ENCODE results near the gene CXCR3.
"Not testable (repeated sequence)": the region's sequence is repeated elsewhere in the genome, so short reads cannot be mapped to it uniquely, and the experiment has no call there.

CXCR3 gene

GRCh38 chrX:71579990-71580380 lies 38.3 kb downstream of the CXCR3 start:
- Mint-ChIP-seq H3K4me3 (no peak overlapping the region), H3K4me1 (no peaks in the 10 kb centered on the region), H3K9me3 (peaks cover 34% of the 10 kb centered on the region), H3K27ac (no peak overlapping the region), H3K36me3 (ENCODE audit: low read depth) (peaks cover 31% of the 10 kb centered on the region), H3K27me3 (ENCODE audit: low read depth, poor library complexity) (no peaks in the 10 kb centered on the region)
- TF ChIP-seq CTCF (IDR thresholded peaks at IDR 0.05) = no peak
- no peak for DNase-seq

DNA sequence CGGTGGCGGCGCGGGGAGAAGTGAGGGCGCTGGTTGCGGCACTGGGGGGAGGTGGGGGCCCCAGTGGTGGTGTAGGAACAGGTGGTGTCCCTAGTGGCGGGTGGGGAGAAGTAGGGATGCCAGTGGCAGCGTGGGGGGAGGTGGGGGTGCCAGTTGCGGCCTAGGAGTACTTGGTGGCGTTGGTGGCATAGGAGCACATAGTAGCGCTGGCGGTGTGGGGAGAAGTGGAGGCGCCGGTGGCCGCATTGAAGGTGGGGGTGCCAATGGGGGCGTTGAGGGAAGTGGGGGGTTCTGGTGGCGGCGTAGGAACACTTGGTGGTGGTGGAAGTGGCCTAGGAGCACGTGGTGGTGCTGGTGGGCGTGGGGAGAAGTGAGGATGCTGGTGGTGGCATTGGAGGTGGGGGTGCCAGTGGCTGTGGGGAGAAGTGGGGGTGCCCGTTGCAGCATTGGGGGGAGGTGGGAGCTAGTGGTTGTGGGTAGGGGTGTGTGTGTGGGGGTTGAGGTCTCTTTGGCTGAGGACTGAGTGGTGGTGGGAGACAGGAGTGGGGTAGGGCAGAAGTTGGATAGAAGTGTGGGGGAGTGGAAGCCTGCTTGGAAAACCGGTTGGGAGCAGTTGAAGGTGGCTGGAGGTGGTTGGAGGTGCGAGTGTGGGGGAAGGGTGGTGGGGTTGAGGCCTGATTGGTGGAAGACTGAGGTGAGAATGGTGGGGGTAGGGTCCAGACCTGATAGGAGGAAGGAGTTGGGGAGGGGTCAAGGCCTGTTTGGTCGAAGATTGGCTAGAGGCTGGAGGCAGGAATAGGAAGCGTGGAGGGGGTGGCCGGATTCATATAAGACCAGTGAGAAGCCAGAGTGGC lies 38.9 kb downstream of the CXCR3 start:
- Mint-ChIP-seq H3K9me3 (peaks cover 33% of the 10 kb centered on the region), H3K4me3 (no peak overlapping the region), H3K27ac (no peak overlapping the region), H3K36me3 (ENCODE audit: low read depth) (peaks cover 38% of the 10 kb centered on the region), H3K27me3 (ENCODE audit: low read depth, poor library complexity) (no peaks in the 10 kb centered on the region), H3K4me1 (no peaks in the 10 kb centered on the region)
- no peak for DNase-seq
- no peak for TF ChIP-seq CTCF (IDR thresholded peaks at IDR 0.05)

DNA sequence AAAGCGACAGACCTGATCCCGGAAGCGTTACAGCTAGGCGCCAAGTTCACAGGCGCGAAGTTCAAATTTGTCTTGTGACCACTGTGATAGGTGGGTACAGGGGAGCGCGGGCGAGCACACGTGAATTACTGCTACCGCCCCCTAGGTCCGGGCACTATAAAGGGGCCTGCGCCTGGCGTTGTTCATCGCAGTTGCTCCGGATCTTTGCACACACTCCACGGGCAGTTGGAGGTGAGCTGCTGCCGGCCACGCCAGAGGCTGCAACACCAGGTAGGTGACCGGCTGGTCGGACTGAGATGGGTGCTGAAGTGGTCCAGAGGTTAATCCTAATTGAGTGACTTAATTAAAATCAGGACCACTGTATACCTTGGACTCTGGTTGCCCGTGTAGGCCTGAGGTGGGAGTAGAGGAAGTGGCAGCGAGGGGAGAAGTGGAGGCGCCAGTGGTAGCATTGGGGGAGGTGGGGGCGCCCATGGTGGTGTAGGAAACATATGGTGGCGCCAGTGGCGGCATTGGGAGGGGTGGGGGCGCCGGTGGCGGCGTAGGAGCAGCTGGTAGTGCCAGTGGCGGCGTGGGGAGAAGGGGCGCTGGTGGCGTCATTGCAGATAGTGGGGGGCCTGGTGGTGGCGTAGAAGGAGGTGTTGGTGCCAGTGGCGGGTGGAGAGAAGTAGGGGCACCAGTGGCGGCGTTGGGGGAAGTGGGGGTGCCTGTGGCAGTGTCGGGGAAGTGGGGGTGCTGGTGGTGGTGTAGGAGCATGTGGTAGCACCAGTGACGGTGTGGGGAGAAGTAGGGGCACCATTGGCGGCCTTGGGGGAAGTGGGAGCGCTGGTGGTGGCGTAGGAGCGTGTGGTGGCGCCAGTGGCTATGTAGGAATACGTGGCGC lies 39.8 kb downstream of the CXCR3 start, which contains the start of gene GCNA:
Gene GCNA (plus strand): TSS at position 185 of the 883 bp plus-strand sequence. CDS start 2,385 bp downstream, outside the sequence.
- Mint-ChIP-seq H3K4me1 (no peaks in the 10 kb centered on the region), H3K9me3 (peaks cover 40% of the 10 kb centered on the region), H3K27ac (peak within 1 kb of the TSS; percentile 68), H3K36me3 (ENCODE audit: low read depth) (peaks cover 46% of the 10 kb centered on the region), H3K27me3 (ENCODE audit: low read depth, poor library complexity) (no peaks in the 10 kb centered on the region), H3K4me3 (no peak within 1 kb of the TSS)
- no peak for DNase-seq
- no peak for TF ChIP-seq CTCF (IDR thresholded peaks at IDR 0.05)

DNA sequence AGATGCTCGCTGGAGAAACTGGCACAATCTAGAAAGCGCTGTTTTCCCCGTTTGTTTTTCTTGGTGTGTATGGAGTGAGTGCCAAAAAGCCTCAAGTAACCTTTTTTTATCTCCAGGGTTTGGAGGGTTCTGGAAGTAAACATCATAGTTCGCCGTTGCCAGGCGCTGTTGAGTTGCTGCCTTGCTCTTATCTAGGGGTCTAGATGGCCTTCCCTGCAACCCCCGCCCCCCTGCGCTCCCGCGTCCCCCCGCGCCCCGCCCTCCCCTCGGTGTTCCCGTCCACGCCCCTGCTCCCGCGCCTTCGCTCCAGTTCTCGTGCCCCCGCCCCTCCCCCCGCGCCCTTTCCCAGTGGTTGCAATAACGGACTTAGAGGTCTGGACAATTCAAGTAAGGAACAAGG lies 40.6 kb downstream of the CXCR3 start:
- Mint-ChIP-seq H3K27ac (no peak overlapping the region), H3K4me3 (no peak overlapping the region), H3K27me3 (ENCODE audit: low read depth, poor library complexity) (no peaks in the 10 kb centered on the region), H3K9me3 (peaks cover 46% of the 10 kb centered on the region), H3K4me1 (no peaks in the 10 kb centered on the region), H3K36me3 (ENCODE audit: low read depth) (peaks cover 48% of the 10 kb centered on the region)
- no peak for TF ChIP-seq CTCF (IDR thresholded peaks at IDR 0.05)
- no peak for DNase-seq

DNA sequence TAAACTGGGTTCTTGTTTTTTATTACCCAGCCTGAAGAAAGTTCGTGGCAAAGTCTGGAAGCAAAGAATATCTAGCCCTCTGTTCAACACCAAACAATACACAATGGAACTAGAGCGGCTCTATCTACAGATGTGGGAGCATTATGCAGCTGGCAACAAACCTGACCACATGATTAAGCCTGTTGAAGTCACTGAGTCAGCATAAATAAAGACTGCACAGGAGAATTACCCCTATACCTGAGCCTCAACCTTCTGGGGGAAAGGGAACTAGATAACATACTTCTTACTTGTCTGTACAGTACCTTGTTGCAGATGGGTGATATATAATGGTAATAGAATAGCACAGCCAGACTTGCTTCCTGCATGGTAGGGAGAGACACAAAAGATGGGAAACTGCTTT lies 44.7 kb downstream of the CXCR3 start:
- Mint-ChIP-seq H3K9me3 (peaks cover 46% of the 10 kb centered on the region), H3K36me3 (ENCODE audit: low read depth) (peaks cover 64% of the 10 kb centered on the region), H3K27ac (no peak overlapping the region), H3K4me1 (no peaks in the 10 kb centered on the region), H3K4me3 (no peak overlapping the region), H3K27me3 (ENCODE audit: low read depth, poor library complexity) (no peaks in the 10 kb centered on the region)
- DNase-seq = no peak
- no peak for TF ChIP-seq CTCF (IDR thresholded peaks at IDR 0.05)

DNA sequence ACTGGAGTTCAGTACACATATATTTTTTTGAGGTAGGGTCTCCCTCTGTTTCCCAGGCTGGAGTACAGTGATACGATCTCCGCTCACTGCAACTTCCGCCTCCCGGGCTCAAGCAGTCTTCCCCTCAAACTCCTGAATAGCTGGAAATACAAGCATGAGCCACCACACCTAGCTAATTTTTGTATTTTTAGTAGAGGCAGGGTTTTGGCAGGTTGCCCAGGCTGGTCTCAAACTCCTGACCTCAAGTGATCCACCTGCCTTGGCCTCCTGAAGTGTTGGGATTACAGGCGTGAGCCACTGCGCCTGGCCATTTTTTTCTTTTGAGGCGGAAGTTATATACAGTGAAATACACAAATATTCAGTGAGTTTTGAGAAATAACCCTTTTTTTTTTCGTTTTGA lies 46.9 kb downstream of the CXCR3 start:
- Mint-ChIP-seq H3K36me3 (ENCODE audit: low read depth) (peaks cover 70% of the 10 kb centered on the region), H3K9me3 (peaks cover 45% of the 10 kb centered on the region)
- not testable (repeated sequence) for H3K4me1 Mint-ChIP-seq; H3K27ac Mint-ChIP-seq; H3K4me3 Mint-ChIP-seq; DNase-seq; H3K27me3 Mint-ChIP-seq (ENCODE audit: low read depth, poor library complexity)

Data from nephron progenitor cell (in vitro differentiated cells).